Activated T-cell treated with anti-CD3 and anti-CD28 coated beads for 1 hour (primary cell): ENCODE results near the gene PCGF2.
A peak's percentile ranks its signal among the peaks of the same experiment; 100 is the strongest.

Experiments used
- DNase-seq: peaks from one replicate; pipeline ENCODE4 v3.0.0-alpha.2; 2020; ENCODE audit warnings: low read depth

The PCGF2 gene

GRCh38 chr17:38719289-38719942 lies 28.7 kb downstream of the PCGF2 start:
- DNase-seq = no peak

GRCh38 chr17:38717139-38717745 lies 30.9 kb downstream of the PCGF2 start:
- DNase-seq = no peak

DNA sequence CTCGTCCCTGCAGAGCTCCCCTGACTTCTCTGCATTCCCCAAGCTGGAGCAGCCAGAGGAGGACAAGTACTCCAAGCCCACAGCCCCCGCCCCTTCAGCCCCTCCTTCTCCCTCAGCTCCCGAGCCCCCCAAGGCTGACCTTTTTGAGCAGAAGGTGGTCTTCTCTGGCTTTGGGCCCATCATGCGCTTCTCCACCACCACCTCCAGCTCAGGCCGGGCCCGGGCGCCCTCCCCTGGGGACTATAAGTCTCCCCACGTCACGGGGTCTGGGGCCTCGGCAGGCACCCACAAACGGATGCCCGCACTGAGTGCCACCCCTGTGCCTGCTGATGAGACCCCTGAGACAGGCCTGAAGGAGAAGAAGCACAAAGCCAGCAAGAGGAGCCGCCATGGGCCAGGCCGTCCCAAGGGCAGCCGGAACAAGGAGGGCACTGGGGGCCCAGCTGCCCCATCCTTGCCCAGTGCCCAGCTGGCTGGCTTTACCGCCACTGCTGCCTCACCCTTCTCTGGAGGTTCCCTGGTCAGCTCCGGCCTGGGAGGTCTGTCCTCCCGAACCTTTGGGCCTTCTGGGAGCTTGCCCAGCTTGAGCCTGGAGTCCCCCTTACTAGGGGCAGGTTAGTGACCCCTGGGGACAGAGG lies 31.6 kb downstream of the PCGF2 start:
- DNase-seq = no peak

- DNase-seq = no peak
Measured at GRCh38 chr17:38715216-38715943, 32.8 kb downstream of the PCGF2 start.

- DNase-seq = no peak
Measured at GRCh38 chr17:38713456-38714075, 34.6 kb downstream of the PCGF2 start.

- no peak for DNase-seq
Measured at GRCh38 chr17:38712593-38712992, 35.5 kb downstream of the PCGF2 start.

- DNase-seq = no peak
Measured at GRCh38 chr17:38711792-38712571, 36.2 kb downstream of the PCGF2 start.

GRCh38 chr17:38710985-38711384 lies 37.2 kb downstream of the PCGF2 start:
- DNase-seq = no peak

- DNase-seq = no peak
Measured at GRCh38 chr17:38710604-38710962, 37.6 kb downstream of the PCGF2 start.

- no peak for DNase-seq
Measured at GRCh38 chr17:38709864-38710603, 38.1 kb downstream of the PCGF2 start.

- DNase-seq = no peak
Measured at GRCh38 chr17:38709104-38709820, 38.9 kb downstream of the PCGF2 start.

DNA sequence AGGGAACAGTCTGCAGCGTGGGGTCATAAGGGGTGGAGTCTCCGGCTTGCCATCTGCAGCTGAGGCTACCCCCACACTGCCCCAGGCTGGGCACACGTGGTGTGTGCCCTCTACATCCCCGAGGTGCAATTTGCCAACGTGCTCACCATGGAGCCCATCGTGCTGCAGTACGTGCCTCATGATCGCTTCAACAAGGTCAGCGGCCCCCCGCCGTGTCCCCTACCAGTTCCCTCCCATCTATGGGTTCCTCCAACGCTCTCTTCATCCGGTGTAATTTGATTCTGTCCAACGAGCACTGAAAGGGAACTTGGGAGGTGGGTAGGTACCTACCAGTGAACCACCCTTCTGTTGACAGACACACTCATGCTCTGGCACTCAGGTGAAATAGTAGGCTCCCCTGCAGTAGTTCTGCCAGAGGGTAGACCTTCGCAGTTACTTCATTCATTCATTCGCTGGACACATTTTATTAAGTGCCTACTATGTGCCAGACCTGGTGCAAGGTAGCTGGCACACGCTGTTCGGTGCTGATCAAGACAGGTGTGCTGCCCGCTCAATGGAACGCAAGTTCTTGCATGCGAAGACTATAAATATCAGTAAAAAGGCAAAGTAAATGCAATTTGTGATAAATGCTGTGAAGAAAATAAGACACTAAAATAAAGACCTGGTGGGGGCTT lies 40.3 kb downstream of the PCGF2 start:
- DNase-seq = no peak

- DNase-seq = no peak
Measured at GRCh38 chr17:38706505-38707216, 41.5 kb downstream of the PCGF2 start.

DNA sequence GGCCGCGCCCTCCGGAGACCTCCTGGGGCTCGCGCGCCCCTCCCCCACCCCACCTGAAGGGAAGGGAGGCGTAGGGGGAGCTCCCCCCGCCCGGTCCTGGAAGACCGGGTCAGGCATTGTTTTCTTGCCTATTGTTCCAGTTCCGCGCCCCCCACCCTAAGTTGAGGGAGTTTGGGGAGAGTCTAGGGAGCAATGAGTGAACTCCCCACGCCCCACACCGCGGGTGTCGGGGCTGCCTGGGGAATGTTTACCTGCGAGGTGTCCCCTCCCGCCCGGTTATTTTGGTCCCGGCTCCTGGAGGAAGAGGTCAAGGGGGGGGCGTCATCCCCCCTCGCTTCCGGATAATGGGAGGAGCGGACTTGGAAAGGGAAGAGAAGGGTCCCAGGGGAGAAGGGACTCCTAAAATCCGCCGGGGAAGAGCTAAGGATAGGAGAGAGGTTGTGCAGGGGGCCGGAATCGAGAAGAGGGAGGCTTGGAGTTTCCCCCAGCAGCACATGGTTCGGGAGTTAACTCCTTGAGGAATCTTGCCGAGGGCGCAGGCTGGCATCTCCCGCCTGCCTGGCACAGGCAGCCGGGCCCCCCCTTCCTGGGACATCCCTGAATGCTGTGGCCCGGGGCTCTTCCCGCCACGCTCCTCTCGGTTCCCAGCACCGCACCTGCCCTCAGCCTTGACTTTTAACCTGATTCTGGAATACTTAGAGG lies 42.2 kb downstream of the PCGF2 start:
- DNase-seq = peak; percentile 41

DNA sequence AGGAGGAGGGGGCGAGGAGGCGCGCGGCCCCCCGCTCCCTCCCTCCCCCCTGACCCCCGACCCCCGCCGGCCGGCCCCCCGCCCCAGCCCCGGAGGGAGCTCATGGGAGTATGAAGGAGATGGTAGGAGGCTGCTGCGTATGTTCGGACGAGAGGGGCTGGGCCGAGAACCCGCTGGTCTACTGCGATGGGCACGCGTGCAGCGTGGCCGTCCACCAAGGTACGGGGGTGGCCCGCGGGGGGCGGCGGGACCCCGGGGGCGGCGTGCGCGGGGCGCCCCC lies 42.7 kb downstream of the PCGF2 start:
- DNase-seq = no peak

GRCh38 chr17:38704606-38705522 lies 43.3 kb downstream of the PCGF2 start, which contains the start of gene MLLT6:
Gene MLLT6 (plus strand): TSS chr17:38705273. CDS start chr17:38705633, 360 bp downstream.
- DNase-seq = peak; percentile 69
